PC-9 (cell line): ENCODE measurements around the gene ZNF398. TPM values are rescaled to one million over a fixed set of nuclear protein-coding genes. Genes with fewer than 3 reads are reported as not detected.

Experiments
- BruUV-seq: library from RNA; stranded (reverse); fragments of 400-500 nt; replicated peaks from 2 replicates; lab custom pipeline; 2021; lab: Mats Ljungman, UMichigan
- CTCF ChIA-PET: fragments of 300-600 bp; sonication (Branson Sonifier 250); formaldehyde crosslinking; loops from one replicate; lab custom pipeline; 2022; ENCODE audit warnings: antibody characterized with exemption; lab: Charles Lee
- POLR2A ChIA-PET: fragments of 300-600 bp; sonication (Branson Sonifier 250); formaldehyde crosslinking; loops from one replicate; lab custom pipeline; 2022; ENCODE audit warnings: antibody characterized with exemption; ENCODE audit not compliant: unreplicated experiment; lab: Charles Lee
- DNase-seq, 2 experiments: peaks; one replicate each; pipeline versions ENCODE4 v3.0.0 to v3.0.0-alpha.2; 2015 to 2022; ENCODE audit warnings: mixed read lengths in 1 of 2
- H2AFZ ChIP-seq: fragments of 200-600 bp; sonication (generic); 2 replicates; pipeline ENCODE4 v1.8.1; 2017; ENCODE audit warnings: antibody characterized with exemption
- H3F3A ChIP-seq: fragments of 200-600 bp; sonication (generic); 2 replicates; pipeline ENCODE4 v1.8.1; 2017; ENCODE audit warnings: antibody characterized with exemption, mild to moderate bottlenecking, low read depth; ENCODE audit not compliant: insufficient read depth
- H3K27ac ChIP-seq: fragments of 200-600 bp; sonication (generic); 2 replicates; pipeline ENCODE4 v1.6.1; 2016; ENCODE audit warnings: mixed run types
- H3K27me3 ChIP-seq: fragments of 200-600 bp; sonication (generic); 2 replicates; pipeline ENCODE4 v1.6.1; 2016; ENCODE audit warnings: low read depth, mixed run types; ENCODE audit not compliant: insufficient read depth
- H3K36me3 ChIP-seq: fragments of 200-600 bp; sonication (generic); 2 replicates; pipeline ENCODE4 v1.6.1; 2016; ENCODE audit warnings: low read depth, mixed run types
- H3K4me1 ChIP-seq: fragments of 200-600 bp; sonication (generic); replicated peaks from 2 replicates; pipeline ENCODE4 v1.6.1; 2016; ENCODE audit warnings: mixed run types; ENCODE audit not compliant: insufficient read depth
- H3K4me2 ChIP-seq: fragments of 200-600 bp; sonication (generic); 2 replicates; pipeline ENCODE4 v1.6.1; 2017; ENCODE audit warnings: mixed run types
- H3K4me3 ChIP-seq: fragments of 200-600 bp; sonication (generic); 2 replicates; pipeline ENCODE4 v1.6.1; 2016; ENCODE audit warnings: mixed run types
- H3K79me2 ChIP-seq: fragments of 200-600 bp; sonication (generic); 2 replicates; pipeline ENCODE4 v1.6.1; 2017; ENCODE audit warnings: low read depth, mixed run types
- H3K9me2 ChIP-seq: fragments of 200-600 bp; sonication (generic); 2 replicates; pipeline ENCODE4 v1.8.1; 2017; ENCODE audit warnings: mild to moderate bottlenecking; ENCODE audit not compliant: insufficient read depth
- H3K9me3 ChIP-seq: fragments of 200-600 bp; sonication (generic); 2 replicates; pipeline ENCODE4 v1.8.1; 2016; ENCODE audit warnings: low read depth; ENCODE audit not compliant: insufficient read depth
- H4K20me1 ChIP-seq: fragments of 200-600 bp; sonication (generic); 2 replicates; pipeline ENCODE4 v1.8.1; 2017; ENCODE audit not compliant: insufficient read depth
- CTCF ChIP-seq: fragments of 200-600 bp; sonication (generic); conservative IDR thresholded peaks from 2 replicates; pipeline ENCODE4 v1.6.1; 2017; ENCODE audit warnings: mixed run types, antibody characterized with exemption, mild to moderate bottlenecking, moderate library complexity
- EZH2 ChIP-seq: fragments of 200-600 bp; sonication (generic); IDR thresholded peaks from 2 replicates; pipeline ENCODE4 v1.8.0; 2017; ENCODE audit warnings: antibody characterized with exemption, low read depth
- intact Hi-C: fragments of 100-400 bp; cut with micrococcal nuclease; formaldehyde crosslinking; loops from one replicate; pipeline ENCODE4 v1.10.0; 2022; ENCODE audit not compliant: unreplicated experiment
- total RNA-seq: library from RNA; stranded (reverse); gene quantifications from 2 replicates; pipeline ENCODE4 v1.2.3, GENCODE V29; 2021

Gene ZNF398
- total RNA-seq, 1 experiment from 2014 or later: 11.7 TPM

- BruUV-seq: TSS peak; percentile 9
- CTCF ChIA-PET: interaction anchor here (0.7 kb wide), 1 partner anchor 39 kb away, joined by 3 read pairs; no protein-coding TSS in a partner anchor
- POLR2A ChIA-PET: interaction anchor here (0.5 to 0.6 kb wide), 2 partner anchors 12 to 36 kb away, joined by 4 to 6 read pairs; no protein-coding TSS in a partner anchor
Observed at GRCh38 chr7:149228831-149229471, 81.7 kb downstream of the ZNF398 start.

GRCh38 chr7:149229526-149229925 lies 82.3 kb downstream of the ZNF398 start:
- Histone ChIP-seq H3K4me3 (no peak overlapping the region), H4K20me1 (no peaks in the 10 kb centered on the region), H3F3A (peaks cover 55% of the 10 kb centered on the region), H3K36me3 (no peaks in the 10 kb centered on the region), H3K27me3 (no peaks in the 10 kb centered on the region), H3K9me2 (no peaks in the 10 kb centered on the region), H3K4me1 (peaks cover 38% of the 10 kb centered on the region), H3K79me2 (no peaks in the 10 kb centered on the region), H3K4me2 (no peak overlapping the region), H3K9me3 (no peaks in the 10 kb centered on the region), H2AFZ (no peak overlapping the region), H3K27ac (no peak overlapping the region)
- intact Hi-C loops: no loop called here
- DNase-seq: no peak
- ChIA-PET CTCF (interaction anchor here (0.7 kb wide), 1 partner anchor 38 kb away, joined by 3 read pairs; no protein-coding TSS in a partner anchor), POLR2A (interaction anchor here (0.5 to 0.6 kb wide), 2 partner anchors 13 to 36 kb away, joined by 4 to 6 read pairs; no protein-coding TSS in a partner anchor)
- no TSS peak for BruUV-seq
- no peak for TF ChIP-seq CTCF
- TF ChIP-seq EZH2: no peak

More at GRCh38 chr7:149228831-149229471, 81.7 kb downstream of the ZNF398 start:
- DNase-seq: no peak
- no peak overlapping the region for H3K4me2 ChIP-seq
- H3K79me2 ChIP-seq: no peaks in the 10 kb centered on the region
- peaks cover 32% of the 10 kb centered on the region for H3K4me1 ChIP-seq
- no peaks in the 10 kb centered on the region for H3K9me2 ChIP-seq
- no peaks in the 10 kb centered on the region for H3K9me3 ChIP-seq
- H4K20me1 ChIP-seq: no peaks in the 10 kb centered on the region
- H3K27ac ChIP-seq: no peak overlapping the region
- no peak overlapping the region for H2AFZ ChIP-seq
- TF ChIP-seq EZH2: no peak
- TF ChIP-seq CTCF: no peak
- peaks cover 49% of the 10 kb centered on the region for H3F3A ChIP-seq
- no peaks in the 10 kb centered on the region for H3K36me3 ChIP-seq
- no peaks in the 10 kb centered on the region for H3K27me3 ChIP-seq
- no peak overlapping the region for H3K4me3 ChIP-seq
- intact Hi-C loops: no loop called here

DNA sequence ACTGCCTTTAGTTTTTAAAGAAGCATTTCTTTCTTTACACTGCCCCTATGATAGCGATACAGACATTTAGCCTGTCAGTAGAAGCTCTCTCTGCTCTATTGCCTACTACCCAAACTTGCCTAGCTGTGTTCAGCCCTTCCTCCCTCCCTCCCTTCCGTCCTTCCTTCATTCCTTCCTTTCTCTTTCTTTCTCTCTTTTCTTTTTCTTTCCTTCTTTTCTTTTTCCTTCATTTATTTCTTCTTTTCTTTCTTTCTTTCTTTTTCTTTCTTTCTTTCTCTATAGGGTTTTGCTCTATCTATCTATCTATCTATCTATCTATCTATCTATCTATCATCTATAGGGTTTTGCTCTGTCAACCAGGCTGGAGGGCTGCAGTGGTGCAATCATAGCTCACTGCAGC lies 85.1 kb downstream of the ZNF398 start:
- ChIA-PET CTCF (interaction anchor here (0.6 kb wide), 1 partner anchor 174 kb away, joined by 4 read pairs; no protein-coding TSS in a partner anchor), POLR2A (interaction anchor here (0.6 to 0.7 kb wide), 2 partner anchors 42 to 106 kb away, joined by 5 to 9 read pairs; no protein-coding TSS in a partner anchor)
- no TSS peak for BruUV-seq
- Histone ChIP-seq H3K9me3 (no peaks in the 10 kb centered on the region), H3K9me2 (no peaks in the 10 kb centered on the region), H3K36me3 (no peaks in the 10 kb centered on the region), H3K4me1 (peaks cover 53% of the 10 kb centered on the region), H4K20me1 (no peaks in the 10 kb centered on the region), H2AFZ (no peak overlapping the region), H3K79me2 (no peaks in the 10 kb centered on the region), H3K27ac (peak overlapping the region; percentile 93), H3K4me2 (peak overlapping the region; percentile 77), H3K27me3 (no peaks in the 10 kb centered on the region), H3F3A (peaks cover 62% of the 10 kb centered on the region), H3K4me3 (no peak overlapping the region)
- intact Hi-C loops: no loop called here
- no peak for DNase-seq
- TF ChIP-seq CTCF (no peak), EZH2 (no peak)

Other genes with a start within 250 kb of the ZNF398 start
- gene PDIA4, start 118.9 kb upstream of the ZNF398 start, total RNA-seq: 200 and 221 TPM in 2 replicates
- gene ZNF786, start 56.7 kb upstream of the ZNF398 start, total RNA-seq: 7.0 and 8.4 TPM in 2 replicates
- 5.2 and 5.9 TPM in 2 replicates for gene ZNF425, start 21.1 kb upstream of the ZNF398 start, total RNA-seq
- 32.5 and 35.9 TPM in 2 replicates for gene ZNF282, start 48.1 kb downstream of the ZNF398 start, total RNA-seq
- 16.9 and 22.3 TPM in 2 replicates for gene ZNF212, start 92.2 kb downstream of the ZNF398 start, total RNA-seq
- 15.8 and 22.2 TPM in 2 replicates for gene ZNF783, start 114.7 kb downstream of the ZNF398 start, total RNA-seq